H1 (cell line): ENCODE results near the gene JOSD2. TPM values are rescaled to one million over a fixed set of nuclear protein-coding genes. Genes with fewer than 3 reads are reported as not detected.

Source experiments
- CTCF ChIA-PET: fragments of 300-600 bp; sonication (Branson Sonifier 250); formaldehyde crosslinking; loops from one replicate; lab custom pipeline; 2021; ENCODE audit not compliant: partially characterized antibody; lab: Charles Lee
- POLR2A ChIA-PET: fragments of 300-600 bp; sonication (Branson Sonifier 250); formaldehyde crosslinking; loops from one replicate; lab custom pipeline; 2021; ENCODE audit warnings: inconsistent platforms; ENCODE audit not compliant: partially characterized antibody; lab: Charles Lee
- DNase-seq, 2 experiments: peaks; one replicate each; pipeline versions ENCODE4 v3.0.0 to v3.0.0-alpha.2; 2010 to 2022; ENCODE audit warnings: low spot score in 2 of 2, low read depth in 1 of 2, mixed read lengths in 1 of 2
- FAIRE-seq: peaks from 2 replicates; lab custom pipeline; 2011; peaks lifted over from hg19 to GRCh38; lab: Jason Lieb, UNC
- H2AFZ ChIP-seq: 2 replicates; pipeline ENCODE4 v1.8.1; 2012; ENCODE audit warnings: low read length, inconsistent platforms
- H2AK5ac ChIP-seq: 2 replicates; pipeline ENCODE4 v1.6.1; 2013; ENCODE audit warnings: low read depth, low read length
- H2BK120ac ChIP-seq: replicated peaks from 2 replicates; pipeline ENCODE3; 2013; ENCODE audit warnings: low read depth, low read length, inconsistent platforms
- H2BK12ac ChIP-seq: 2 replicates; pipeline ENCODE4 v1.6.1; 2013; ENCODE audit warnings: low read depth, low read length
- H2BK15ac ChIP-seq: 2 replicates; pipeline ENCODE4 v1.6.1; 2013; ENCODE audit warnings: low read length
- H2BK20ac ChIP-seq: 2 replicates; pipeline ENCODE4 v1.6.1; 2013; ENCODE audit warnings: low read length
- H2BK5ac ChIP-seq: 2 replicates; pipeline ENCODE4 v1.6.1; 2013; ENCODE audit warnings: low read depth, low read length
- H3K14ac ChIP-seq: 2 replicates; pipeline ENCODE4 v1.6.1; 2013; ENCODE audit warnings: inconsistent platforms; ENCODE audit not compliant: insufficient read length
- H3K18ac ChIP-seq: 2 replicates; pipeline ENCODE4 v1.6.1; 2013; ENCODE audit warnings: low read length; ENCODE audit errors: extremely low read depth
- H3K23ac ChIP-seq: 2 replicates; pipeline ENCODE4 v1.6.1; 2013; ENCODE audit warnings: inconsistent platforms; ENCODE audit not compliant: insufficient read length
- H3K23me2 ChIP-seq: 2 replicates; pipeline ENCODE4 v1.6.1; 2013; ENCODE audit warnings: low read depth, low read length
- H3K27ac ChIP-seq: 2 replicates; pipeline ENCODE4 v1.6.1; 2011; ENCODE audit warnings: low read depth, low read length, inconsistent platforms
- H3K27me3 ChIP-seq, 4 experiments: replicated peaks in 1 of 4; 1 replicate in 1 of 4; 2 replicates in 3 of 4; pipeline versions ENCODE4 v1.6.1 to v1.8.1; 2011 to 2013; ENCODE audit warnings: low read length in 3 of 4, mild to moderate bottlenecking in 3 of 4, inconsistent platforms in 2 of 4, mixed read lengths in 2 of 4, moderate library complexity in 1 of 4; ENCODE audit not compliant: control insufficient read depth in 3 of 4, insufficient read depth in 3 of 4; ENCODE audit errors: extremely low read depth in 1 of 4
- H3K36me3 ChIP-seq, 4 experiments: 2 replicates each; pipeline versions ENCODE4 v1.6.1 to v1.8.1; 2011 to 2013; ENCODE audit warnings: mild to moderate bottlenecking in 4 of 4, low read length in 3 of 4, moderate library complexity in 2 of 4, control low read depth in 1 of 4, inconsistent platforms in 1 of 4; ENCODE audit not compliant: insufficient read depth in 4 of 4, control insufficient read depth in 2 of 4
- H3K4ac ChIP-seq: replicated peaks from 2 replicates; pipeline ENCODE3; 2013; ENCODE audit warnings: low read length, low read depth, mixed read lengths, inconsistent platforms; ENCODE audit not compliant: insufficient read length
- H3K4me1 ChIP-seq, 4 experiments: replicated peaks in 1 of 4; 1 replicate in 1 of 4; 2 replicates in 3 of 4; pipeline versions ENCODE4 v1.6.1 to v1.8.1; 2011 to 2013; ENCODE audit warnings: low read length in 3 of 4, inconsistent platforms in 2 of 4, mixed read lengths in 1 of 4; ENCODE audit not compliant: insufficient read depth in 4 of 4, control insufficient read depth in 3 of 4
- H3K4me2 ChIP-seq, 2 experiments: 2 replicates each; pipeline versions ENCODE4 v1.6.1 to v1.8.1; 2011 to 2013; ENCODE audit warnings: low read depth in 2 of 2, low read length in 2 of 2, control low read depth in 1 of 2, inconsistent platforms in 1 of 2, mild to moderate bottlenecking in 1 of 2; ENCODE audit not compliant: insufficient read depth in 1 of 2
- H3K4me3 ChIP-seq, 4 experiments: fragments of 200-600, 300-600 bp in 1 of 4; sonication (generic), shearing (Covaris generic), sonication (Bioruptor Twin) in 1 of 4; 2 replicates each; pipeline versions ENCODE4 v1.5.1 to v1.8.1; 2011 to 2016; ENCODE audit warnings: low read length in 4 of 4, low read depth in 3 of 4, control low read depth in 2 of 4, inconsistent platforms in 2 of 4, mild to moderate bottlenecking in 2 of 4, mixed read lengths in 1 of 4, moderate library complexity in 1 of 4; ENCODE audit not compliant: insufficient read depth in 2 of 4; ENCODE audit errors: extremely low read depth in 1 of 4
- H3K56ac ChIP-seq: replicated peaks from 2 replicates; pipeline ENCODE3; 2013; ENCODE audit warnings: low read depth, mild to moderate bottlenecking, mixed read lengths, low read length, inconsistent platforms; ENCODE audit not compliant: insufficient read length
- H3K79me1 ChIP-seq: 2 replicates; pipeline ENCODE4 v1.6.1; 2013; ENCODE audit warnings: low read depth, low read length, control low read depth
- H3K79me2 ChIP-seq, 2 experiments: 2 replicates each; pipeline versions ENCODE4 v1.6.1 to v1.8.1; 2012 to 2013; ENCODE audit warnings: low read length in 2 of 2, mild to moderate bottlenecking in 2 of 2, inconsistent platforms in 1 of 2; ENCODE audit not compliant: insufficient read depth in 2 of 2, control insufficient read depth in 1 of 2
- H3K9ac ChIP-seq, 4 experiments: replicated peaks in 1 of 4; 1 replicate in 1 of 4; 2 replicates in 3 of 4; pipeline versions ENCODE4 v1.6.1 to v1.8.1; 2011 to 2013; ENCODE audit warnings: low read depth in 3 of 4, low read length in 3 of 4, control low read depth in 2 of 4, mild to moderate bottlenecking in 2 of 4, moderate library complexity in 2 of 4, inconsistent platforms in 1 of 4; ENCODE audit errors: extremely low read depth in 1 of 4
- H3K9me3 ChIP-seq, 2 experiments: 2 replicates each; pipeline versions ENCODE4 v1.6.1 to v1.8.1; 2012 to 2013; ENCODE audit warnings: mild to moderate bottlenecking in 2 of 2, moderate library complexity in 2 of 2, control low read depth in 1 of 2, inconsistent platforms in 1 of 2, low read depth in 1 of 2, low read length in 1 of 2, mixed read lengths in 1 of 2; ENCODE audit not compliant: insufficient read depth in 2 of 2
- H4K20me1 ChIP-seq, 2 experiments: replicated peaks in 1 of 2; 2 replicates each; pipeline versions ENCODE3 to v1.8.1; 2011 to 2013; ENCODE audit warnings: inconsistent platforms in 2 of 2, low read length in 2 of 2, mild to moderate bottlenecking in 1 of 2; ENCODE audit not compliant: insufficient read depth in 2 of 2, control insufficient read depth in 1 of 2
- H4K5ac ChIP-seq: 2 replicates; pipeline ENCODE4 v1.6.1; 2013; ENCODE audit warnings: low read length, low read depth, mixed read lengths, inconsistent platforms; ENCODE audit not compliant: insufficient read length
- H4K8ac ChIP-seq: 2 replicates; pipeline ENCODE4 v1.8.0; 2013; ENCODE audit warnings: mild to moderate bottlenecking, moderate library complexity, low read length, inconsistent platforms; ENCODE audit not compliant: insufficient read depth; ENCODE audit errors: extremely low read depth
- H4K91ac ChIP-seq: replicated peaks from 2 replicates; pipeline ENCODE3; 2013; ENCODE audit warnings: low read length, mixed read lengths, inconsistent platforms; ENCODE audit not compliant: insufficient read length
- CBX8 ChIP-seq: fragments of 300-800, 300-1000 bp; sonication (generic); IDR thresholded peaks from 2 replicates; pipeline ENCODE4 v1.7.1; 2016; ENCODE audit warnings: low read depth, low read length, borderline replicate concordance
- EP300 ChIP-seq, 2 experiments: IDR thresholded peaks; 1 replicate in 1 of 2; 2 replicates in 1 of 2; pipeline ENCODE4 v1.6.1; 2011 to 2012; ENCODE audit warnings: low read depth in 2 of 2, low read length in 2 of 2, mild to moderate bottlenecking in 2 of 2, borderline replicate concordance in 1 of 2, inconsistent platforms in 1 of 2, moderate library complexity in 1 of 2
- NANOG ChIP-seq: IDR thresholded peaks from 2 replicates; pipeline ENCODE4 v1.6.1; 2011; ENCODE audit warnings: low read length, low read depth, mild to moderate bottlenecking, inconsistent platforms; ENCODE audit not compliant: insufficient read depth, poor library complexity, severe bottlenecking
- WGBS, 2 experiments: shearing (Covaris generic) in 1 of 2; methylation state at CpG; one replicate each; pipeline versions ENCODE4 v1.1.6 to v1.1.7; 2013 to 2015; ENCODE audit warnings: low lambda C conversion rate in 2 of 2, mixed read lengths in 2 of 2, inconsistent platforms in 1 of 2, low coverage in 1 of 2, missing lambda C conversion rate in 1 of 2; ENCODE audit not compliant: insufficient replicate concordance in 2 of 2, insufficient coverage in 1 of 2, insufficient read length in 1 of 2; ENCODE audit errors: extremely low coverage in 1 of 2, missing lambda C conversion rate in 1 of 2; 5-methylcytosine and 5-hydroxymethylcytosine counted together
- polyA plus RNA-seq, 7 experiments: library from polyadenylated mRNA; depleted of rRNA in 3 of 7; stranded (reverse) in 5 of 7; unstranded in 2 of 7; fragments of >200 nt in 5 of 7; fragments of 200-250 nt in 2 of 7; gene quantifications; 1 replicate in 5 of 7; 2 replicates in 1 of 7; 4 replicates in 1 of 7; pipeline versions ENCODE4 v1.2.1 to v1.2.3, GENCODE V29; 2011 to 2013; ENCODE audit warnings: missing spikeins in 2 of 7, mixed read lengths in 2 of 7
- total RNA-seq: library from RNA; stranded (reverse); fragmentation: NEBNext Ultra II Directional; extraction: Animal tissue kit (Norgen Biotek cat#: 25700); gene quantifications from 2 replicates; pipeline ENCODE4 v1.2.1, GENCODE V29; 2021
- TF ChIP-seq, protein P1 (sequence below): IDR thresholded peaks from 2 replicates; pipeline ENCODE4 v1.6.1; 2012; ENCODE audit warnings: inconsistent platforms

JOSD2 gene
- total and polyA plus RNA-seq, 2 of the 8 experiments (the other 6 are each of a cell fraction or from before 2014, with no cell fraction given): 1.9 to 6.6 TPM

DNA sequence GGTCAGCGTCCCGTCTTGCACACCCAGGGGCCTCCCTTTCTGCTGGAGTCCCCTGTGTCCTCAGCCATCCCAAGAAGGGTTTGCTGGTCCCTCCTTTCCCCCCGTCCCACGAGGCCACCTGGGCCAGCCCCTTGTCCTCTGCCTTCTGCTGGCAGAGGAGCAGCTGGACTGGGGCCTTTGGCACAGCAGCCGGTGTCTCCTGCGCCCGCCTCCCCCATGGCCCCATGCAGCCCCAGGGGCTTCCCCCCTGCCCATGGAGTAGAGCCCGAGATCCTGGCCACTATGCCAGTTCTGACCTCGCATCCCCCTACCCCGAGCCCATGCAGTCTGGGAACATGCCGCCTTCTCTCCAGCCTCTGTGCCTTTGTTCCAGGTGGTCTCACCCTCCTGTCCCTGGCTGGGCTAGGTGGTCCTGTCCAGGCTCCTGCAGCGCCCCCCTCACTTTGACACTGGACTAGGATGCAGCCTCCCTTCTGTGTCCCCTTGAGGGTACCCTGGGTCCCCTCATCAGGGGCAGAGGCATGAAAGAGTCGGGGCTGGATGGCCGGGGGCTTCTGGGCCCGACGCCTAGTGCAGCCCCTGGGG, 28.6 kb downstream of the JOSD2 start:
- H3K27ac ChIP-seq: no peak overlapping the region
- POLR2A ChIA-PET: no interaction called here
- no peak overlapping the region for H3K9ac ChIP-seq
- no peak overlapping the region for H4K8ac ChIP-seq
- no peak for FAIRE-seq
- no peaks in the 10 kb centered on the region for H3K4me1 ChIP-seq
- H2BK120ac ChIP-seq: no peak overlapping the region
- peaks cover 2 to 53% (median 12%) of the 10 kb centered on the region in 4 experiments; a peak in 6 of 8 replicates for H3K36me3 ChIP-seq
- no peak overlapping the region for H2AK5ac ChIP-seq
- H3K18ac ChIP-seq: no peak overlapping the region
- no peak overlapping the region for H2BK15ac ChIP-seq
- no peak overlapping the region for H2BK12ac ChIP-seq
- H3K9me3 ChIP-seq: peaks cover 23 to 29% of the 10 kb centered on the region in 2 experiments
- no peak overlapping the region for H3K14ac ChIP-seq
- peaks cover 4 to 13% of the 10 kb centered on the region in 2 experiments; a peak in 3 of 4 replicates for H3K79me2 ChIP-seq
- 82% methylated on average over 9 of the region's 16 CpGs; no CpG with 5 or more reads in 1 of the 2 experiments for WGBS, 2 experiments
- H2AFZ ChIP-seq: no peak overlapping the region
- H3K4me2 ChIP-seq: no peak overlapping the region
- peaks cover 10% of the 10 kb centered on the region for H3K79me1 ChIP-seq
- H3K56ac ChIP-seq: no peak overlapping the region
- no peak overlapping the region for H3K4ac ChIP-seq
- no peaks in the 10 kb centered on the region for H3K23me2 ChIP-seq
- peaks cover 7 to 8% of the 10 kb centered on the region in 2 experiments for H4K20me1 ChIP-seq
- no peak for TF ChIP-seq CBX8
- TF ChIP-seq, protein P1, sequence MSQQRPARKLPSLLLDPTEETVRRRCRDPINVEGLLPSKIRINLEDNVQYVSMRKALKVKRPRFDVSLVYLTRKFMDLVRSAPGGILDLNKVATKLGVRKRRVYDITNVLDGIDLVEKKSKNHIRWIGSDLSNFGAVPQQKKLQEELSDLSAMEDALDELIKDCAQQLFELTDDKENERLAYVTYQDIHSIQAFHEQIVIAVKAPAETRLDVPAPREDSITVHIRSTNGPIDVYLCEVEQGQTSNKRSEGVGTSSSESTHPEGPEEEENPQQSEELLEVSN: no peak
- TF ChIP-seq NANOG: no peak
- TF ChIP-seq EP300 (IDR thresholded peaks at IDR 0.05; ENCODE audit: borderline replicate concordance in 1 of 2, low read depth in 2 of 2, low read length in 2 of 2): no peak
- peaks cover 0 to 12% (median 7%) of the 10 kb centered on the region in 4 experiments; a peak in 5 of 7 replicates for H3K27me3 ChIP-seq
- H4K91ac ChIP-seq: no peak overlapping the region
- no peak overlapping the region for H2BK5ac ChIP-seq
- no peak overlapping the region for H3K4me3 ChIP-seq
- no peak overlapping the region for H3K23ac ChIP-seq
- DNase-seq: no peak
- H2BK20ac ChIP-seq: no peak overlapping the region
- no peak overlapping the region for H4K5ac ChIP-seq
- CTCF ChIA-PET: interaction anchor here (0.6 kb wide), 1 partner anchor 125 kb away, joined by 3 read pairs; no protein-coding TSS in a partner anchor
